HG03045 (cell line): Measurements from ENCODE around the gene HLA-DMA.
A peak's percentile ranks its signal among the peaks of the same experiment; 100 is the strongest.
"Not testable (repeated sequence)": the region's sequence is repeated elsewhere in the genome, so short reads cannot be mapped to it uniquely, and the experiment has no call there.

ENCODE experiments used
- ATAC-seq: cut with Tn5 transposase; IDR thresholded peaks from one replicate; pipeline ENCODE4 v1.9.1; 2021; ENCODE audit warnings: mild to moderate bottlenecking, moderate library complexity; ENCODE audit not compliant: unreplicated experiment

HLA-DMA gene

GRCh38 chr6:32954986-32955802 is 2.3 kb upstream of the HLA-DMA start:
- ATAC-seq: no peak

GRCh38 chr6:32954267-32954666 is 1.4 kb upstream of the HLA-DMA start:
- ATAC-seq: no peak

GRCh38 chr6:32953775-32954174 is 878 bp upstream of the HLA-DMA start:
- no peak for ATAC-seq

GRCh38 chr6:32950449-32950848 is 2.4 kb downstream of the HLA-DMA start:
- ATAC-seq: no peak

- no peak for ATAC-seq
Measured at GRCh38 chr6:32950010-32950409, 2.9 kb downstream of the HLA-DMA start.

GRCh38 chr6:32949113-32949512 is 3.8 kb downstream of the HLA-DMA start:
- no peak for ATAC-seq

GRCh38 chr6:32947552-32948465 is 5.1 kb downstream of the HLA-DMA start:
- no peak for ATAC-seq

GRCh38 chr6:32946893-32947292 is 6.0 kb downstream of the HLA-DMA start:
- no peak for ATAC-seq

- ATAC-seq: no peak
Measured at GRCh38 chr6:32945953-32946352, 6.9 kb downstream of the HLA-DMA start.

- no peak for ATAC-seq
Measured at GRCh38 chr6:32945108-32945760, 7.7 kb downstream of the HLA-DMA start.

GRCh38 chr6:32943864-32944649 is 8.8 kb downstream of the HLA-DMA start:
- peak; percentile 36 for ATAC-seq

- ATAC-seq: not testable (repeated sequence)
Measured at GRCh38 chr6:32942555-32943123, 10.3 kb downstream of the HLA-DMA start.

- peak; percentile 45 for ATAC-seq
Measured at GRCh38 chr6:32941214-32941768, 11.6 kb downstream of the HLA-DMA start.

GRCh38 chr6:32940656-32941213 is 12.2 kb downstream of the HLA-DMA start, which contains the start of gene HLA-DMB:
TSS of gene HLA-DMB (minus strand) at chr6:32941028. CDS start at chr6:32940807, 221 bp downstream.
- ATAC-seq: peak; percentile 62

GRCh38 chr6:32938494-32938893 is 14.4 kb downstream of the HLA-DMA start:
- no peak for ATAC-seq

- no peak for ATAC-seq
Measured at GRCh38 chr6:32937230-32937633, 15.7 kb downstream of the HLA-DMA start.

GRCh38 chr6:32936239-32937152 is 16.4 kb downstream of the HLA-DMA start:
- ATAC-seq: no peak

- ATAC-seq: no peak
Measured at GRCh38 chr6:32935551-32936238, 17.2 kb downstream of the HLA-DMA start.
